ENCODE measurements around the gene SPACA7.

SPACA7 gene

DNA sequence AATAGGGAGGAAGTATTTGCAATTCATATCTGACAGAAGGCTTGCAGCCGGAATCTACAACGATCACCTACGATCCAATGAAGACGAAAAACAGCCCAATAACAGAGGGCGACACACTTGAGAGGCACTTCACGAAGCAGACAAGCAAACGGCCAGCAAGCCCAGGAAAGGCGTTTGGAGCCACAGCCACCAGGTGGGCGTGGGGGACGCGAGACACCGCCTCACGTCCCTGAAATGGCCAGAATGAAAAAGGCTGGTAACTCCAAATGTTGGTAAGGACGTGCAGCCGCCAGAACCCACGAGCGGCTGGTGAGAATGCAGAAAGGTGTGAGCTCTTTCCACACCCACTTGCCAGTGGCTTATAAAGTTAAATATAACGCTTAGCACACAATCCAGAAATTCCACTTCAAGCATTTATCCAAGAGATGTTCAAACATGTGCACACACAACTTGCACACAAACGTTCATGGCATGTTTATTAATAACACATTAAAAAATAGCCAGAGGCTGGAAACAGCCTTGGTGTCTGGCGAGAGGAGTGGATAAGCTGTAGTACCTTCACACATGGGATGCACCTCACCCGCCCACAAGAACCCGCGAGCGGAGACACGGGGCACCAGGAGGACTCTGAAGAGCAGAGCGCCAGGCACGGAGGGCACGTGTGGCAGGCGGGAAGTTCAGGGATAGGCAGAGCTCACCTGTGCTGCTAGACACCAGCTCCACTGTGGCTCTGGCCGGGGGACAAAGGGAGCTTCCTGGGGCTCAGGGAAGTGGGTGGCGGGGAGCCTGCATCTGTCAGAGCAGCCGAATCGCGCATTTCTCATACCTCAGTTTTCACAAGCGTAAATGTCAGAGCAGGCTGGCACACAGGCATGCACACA is 89.3 kb downstream of the SPACA7 start:
- no peak for DNase-seq (ENCODE audit: low read depth)

- no peak for DNase-seq (ENCODE audit: low read depth)
These were observed 90.2 kb downstream of the SPACA7 start for GRCh38 chr13:112466132-112467058.

DNA sequence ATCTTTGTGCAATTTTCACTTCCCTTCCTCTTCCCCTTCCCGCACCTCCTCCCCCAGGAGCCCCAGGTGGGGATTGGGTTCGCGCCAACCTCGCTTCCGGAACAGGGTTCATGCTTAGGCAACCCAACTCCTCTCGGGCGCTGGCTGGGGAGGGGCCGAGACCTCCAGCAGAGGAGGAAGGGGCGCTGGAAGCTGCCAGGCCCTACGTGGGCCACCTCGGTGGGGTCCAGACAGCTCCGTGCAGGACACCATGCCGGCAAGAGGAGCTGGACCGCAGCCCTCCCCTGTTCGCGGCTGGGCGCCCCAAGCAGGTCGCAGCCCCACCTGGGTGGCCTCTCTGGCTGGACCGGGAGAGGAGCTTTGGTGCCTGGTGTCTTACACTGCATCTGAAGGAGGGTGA is 91.1 kb downstream of the SPACA7 start:
- no peak for DNase-seq (ENCODE audit: low read depth)

GRCh38 chr13:112468069-112468468 is 91.9 kb downstream of the SPACA7 start:
- no peak for DNase-seq (ENCODE audit: low read depth)

DNA sequence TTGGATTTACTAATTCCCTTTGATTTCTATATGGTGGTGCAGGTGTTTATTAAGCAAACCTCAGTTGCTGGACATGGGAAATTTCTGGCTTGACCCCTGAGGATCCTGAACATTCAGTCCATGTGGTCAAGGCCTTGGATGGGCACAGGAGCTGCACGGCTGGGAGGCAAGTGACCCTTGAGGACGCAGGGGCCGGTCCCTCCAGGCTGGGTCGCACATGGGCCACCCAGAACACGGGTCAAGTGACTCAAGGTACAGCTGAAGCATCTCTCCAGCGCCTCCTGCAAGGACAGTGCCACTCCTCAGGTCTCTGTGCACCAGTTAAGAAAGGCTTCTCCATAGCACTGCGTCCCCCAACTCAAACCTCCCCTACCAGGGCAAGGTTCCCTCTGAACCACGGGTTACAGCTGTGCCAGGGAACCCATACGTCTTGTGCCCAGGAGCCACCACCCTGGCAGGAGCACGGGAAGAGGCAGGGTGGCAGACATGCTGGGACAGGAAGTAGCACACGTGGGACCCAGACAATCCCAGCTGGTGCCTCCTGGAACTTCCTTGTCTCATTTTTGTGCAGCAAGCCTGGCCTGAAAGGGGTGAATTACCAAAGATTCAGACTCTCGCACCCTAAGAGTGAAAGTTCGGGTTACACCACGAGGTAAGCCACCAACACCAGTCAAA is 93.1 kb downstream of the SPACA7 start:
- no peak for DNase-seq (ENCODE audit: low read depth)

GRCh38 chr13:112473818-112474217 is 97.7 kb downstream of the SPACA7 start:
- DNase-seq (ENCODE audit: low read depth), result no peak

GRCh38 chr13:112474869-112475268 is 98.7 kb downstream of the SPACA7 start:
- no peak for DNase-seq (ENCODE audit: low read depth)

GRCh38 chr13:112475889-112476288 is 99.7 kb downstream of the SPACA7 start:
- no peak for DNase-seq (ENCODE audit: low read depth)

GRCh38 chr13:112477070-112477619 is 101.0 kb downstream of the SPACA7 start:
- DNase-seq (ENCODE audit: low read depth), result no peak

DNA sequence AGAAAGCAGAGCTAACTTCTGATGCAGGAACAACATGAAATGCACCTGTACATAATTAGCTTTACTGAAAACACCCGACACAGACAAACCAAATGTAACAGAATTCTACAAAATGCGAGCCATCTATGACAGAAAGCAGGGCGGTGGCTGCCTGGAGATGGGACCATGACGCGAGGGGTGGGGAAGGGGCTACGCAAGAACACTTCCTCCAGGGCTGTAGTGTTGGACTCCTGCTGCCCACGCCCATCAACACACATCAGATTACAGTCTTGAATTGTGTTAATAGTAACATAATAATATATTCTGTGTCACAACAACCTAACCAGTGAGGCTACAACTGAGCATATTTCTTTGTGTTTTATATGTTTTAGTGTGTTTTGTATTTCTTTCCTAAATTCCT is 103.2 kb downstream of the SPACA7 start:
- no peak for DNase-seq (ENCODE audit: low read depth)

DNA sequence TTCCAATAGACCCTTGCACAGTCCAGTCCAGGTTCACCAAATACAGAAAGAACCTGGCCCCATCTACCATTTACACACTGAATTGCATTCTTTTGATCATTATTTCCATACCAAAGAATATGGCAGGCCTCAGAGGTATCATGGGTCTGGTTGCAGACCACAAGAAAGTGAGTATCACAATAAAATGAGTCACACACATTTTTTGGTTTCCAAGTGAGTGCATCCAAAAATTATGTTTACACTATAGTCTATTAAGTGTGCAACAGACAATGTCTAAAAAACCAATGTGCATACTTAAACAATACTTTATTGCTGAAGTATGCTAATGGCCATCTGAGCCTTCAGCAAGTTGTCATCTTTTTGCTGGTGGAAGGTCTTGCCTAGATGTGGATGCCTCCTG is 105.3 kb downstream of the SPACA7 start:
- no peak for DNase-seq (ENCODE audit: low read depth)

- no peak for DNase-seq (ENCODE audit: low read depth)
These were observed 107.1 kb downstream of the SPACA7 start for GRCh38 chr13:112483299-112483698.

Data from stromal cell of bone marrow (primary cell).